Eye (tissue), 1 donor: ENCODE data around the gene KDELR1.

Source experiments
- DNase-seq: peaks from one replicate; pipeline ENCODE4 v3.0.0-alpha.2; 2015

The KDELR1 gene

DNA sequence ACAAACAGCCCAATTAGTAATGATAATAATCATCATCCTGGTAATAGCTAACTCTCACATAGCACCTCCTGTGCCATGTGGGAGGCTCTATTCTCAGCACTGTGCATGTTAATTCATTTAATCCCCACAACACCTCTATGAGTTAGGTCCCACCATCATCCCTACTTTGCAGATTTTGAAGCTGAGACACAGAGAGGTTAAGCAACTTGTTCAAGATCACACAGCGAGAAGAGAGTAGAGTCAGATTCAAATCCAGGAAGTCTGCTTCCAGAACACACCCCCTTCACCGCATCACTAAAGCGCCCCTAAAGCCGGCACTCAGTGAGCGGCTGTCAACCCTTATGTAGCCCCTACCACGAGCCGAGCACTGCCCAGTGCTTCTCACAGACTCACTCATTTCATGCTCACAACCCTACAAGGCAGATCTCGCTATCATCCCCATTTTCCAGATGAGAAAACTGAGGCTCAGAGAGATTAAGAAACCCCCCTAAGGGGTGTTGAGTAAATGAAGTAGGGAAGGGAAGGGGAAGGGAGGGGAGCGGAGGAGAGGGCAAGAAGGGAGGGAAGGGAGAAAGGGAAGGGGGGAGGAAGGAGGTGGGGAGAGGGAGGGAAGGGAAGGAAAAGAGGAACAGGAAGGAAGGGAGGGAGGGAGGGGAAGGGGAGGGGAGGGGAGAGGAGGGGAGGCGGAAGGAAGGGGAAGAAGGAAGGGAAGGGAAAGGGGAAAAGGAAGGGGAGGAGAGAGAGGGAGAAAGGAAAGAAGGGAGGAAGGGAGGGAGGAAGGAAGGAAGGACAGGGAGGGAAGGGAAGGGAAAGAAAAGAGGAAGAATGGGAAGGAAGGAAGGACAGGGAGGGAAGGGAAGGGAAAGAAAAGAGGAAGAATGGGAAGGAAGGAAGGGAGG is 49.6 kb downstream of the KDELR1 start:
- no peak for DNase-seq

DNA sequence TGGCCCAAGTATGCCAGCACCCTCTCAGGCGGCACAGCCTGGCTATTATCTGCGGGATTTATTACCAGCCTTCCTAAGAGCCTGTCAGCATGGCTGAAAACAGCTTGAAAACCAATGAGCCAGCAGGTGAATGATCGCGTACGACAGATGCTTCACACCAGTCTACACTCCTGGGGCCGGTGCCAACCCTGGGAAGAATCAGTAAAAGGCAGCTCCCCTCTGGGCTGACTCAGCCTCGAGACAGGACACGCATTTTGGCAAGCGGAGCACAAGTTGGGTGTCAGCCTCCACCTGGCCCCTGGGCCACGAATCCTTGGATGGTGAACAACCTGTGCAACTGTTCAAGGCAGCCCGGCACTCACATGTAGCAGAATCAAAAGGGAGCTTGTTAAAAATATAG is 50.4 kb downstream of the KDELR1 start:
- DNase-seq, result peak; percentile 53

DNA sequence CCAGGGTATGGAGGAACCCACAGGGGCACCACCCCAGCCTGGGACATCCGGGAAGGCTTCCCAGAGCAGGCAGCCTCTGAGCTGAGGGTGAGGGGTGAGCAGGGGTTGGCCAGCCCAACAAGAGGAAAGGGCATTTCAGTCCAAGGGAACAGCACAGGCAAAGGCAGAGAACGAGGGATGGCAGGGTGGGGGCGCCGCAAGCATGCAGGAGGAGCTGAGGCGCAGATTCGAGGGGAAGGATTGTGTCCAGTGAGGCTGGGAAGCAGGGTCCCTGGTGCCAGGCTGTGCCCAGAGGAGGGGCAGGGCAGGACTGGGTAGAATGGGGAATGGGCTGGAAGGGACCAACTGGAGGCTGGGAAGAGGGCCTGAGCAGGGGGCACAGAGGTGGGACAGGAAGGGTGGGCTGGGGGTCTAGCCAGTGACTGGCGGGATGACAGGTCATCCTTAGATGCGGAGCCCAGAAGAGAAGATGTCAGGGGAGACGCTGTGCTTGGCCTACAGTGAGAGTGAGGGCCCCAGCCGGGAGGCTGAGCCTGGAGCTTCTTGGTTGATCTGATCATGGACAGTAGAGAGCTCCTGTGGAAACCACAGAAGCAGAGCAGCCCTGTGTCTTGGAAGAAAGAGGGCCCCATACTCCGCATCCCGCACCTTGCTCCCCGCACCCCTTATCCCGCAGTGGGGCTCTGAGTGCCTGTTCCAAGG is 52.4 kb downstream of the KDELR1 start:
- no peak for DNase-seq

DNA sequence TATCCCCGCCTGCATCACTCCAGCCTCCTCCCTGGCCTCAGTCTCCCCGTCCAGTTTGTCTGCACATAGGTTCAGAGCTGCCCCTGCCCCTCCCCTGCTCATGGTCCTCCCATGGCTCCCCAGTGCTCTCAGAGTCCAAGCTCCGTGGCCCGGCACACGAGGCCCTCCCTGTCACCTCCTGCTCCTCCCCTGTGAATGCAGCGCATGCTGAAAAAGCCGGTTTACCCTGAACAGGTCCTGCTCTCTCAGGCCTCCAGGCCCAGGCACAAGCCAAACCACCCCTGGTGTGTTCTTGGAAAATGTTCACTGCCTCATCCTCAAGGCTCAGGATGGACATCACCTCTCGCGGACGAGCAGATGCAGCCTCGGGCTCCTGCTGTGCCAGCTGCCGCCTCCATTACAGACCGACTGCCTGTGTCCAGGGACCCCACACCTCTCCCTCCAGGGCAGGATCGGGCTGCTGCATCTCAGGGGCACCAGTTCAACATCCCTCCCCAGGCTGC is 53.0 kb downstream of the KDELR1 start:
- DNase-seq, result no peak

DNA sequence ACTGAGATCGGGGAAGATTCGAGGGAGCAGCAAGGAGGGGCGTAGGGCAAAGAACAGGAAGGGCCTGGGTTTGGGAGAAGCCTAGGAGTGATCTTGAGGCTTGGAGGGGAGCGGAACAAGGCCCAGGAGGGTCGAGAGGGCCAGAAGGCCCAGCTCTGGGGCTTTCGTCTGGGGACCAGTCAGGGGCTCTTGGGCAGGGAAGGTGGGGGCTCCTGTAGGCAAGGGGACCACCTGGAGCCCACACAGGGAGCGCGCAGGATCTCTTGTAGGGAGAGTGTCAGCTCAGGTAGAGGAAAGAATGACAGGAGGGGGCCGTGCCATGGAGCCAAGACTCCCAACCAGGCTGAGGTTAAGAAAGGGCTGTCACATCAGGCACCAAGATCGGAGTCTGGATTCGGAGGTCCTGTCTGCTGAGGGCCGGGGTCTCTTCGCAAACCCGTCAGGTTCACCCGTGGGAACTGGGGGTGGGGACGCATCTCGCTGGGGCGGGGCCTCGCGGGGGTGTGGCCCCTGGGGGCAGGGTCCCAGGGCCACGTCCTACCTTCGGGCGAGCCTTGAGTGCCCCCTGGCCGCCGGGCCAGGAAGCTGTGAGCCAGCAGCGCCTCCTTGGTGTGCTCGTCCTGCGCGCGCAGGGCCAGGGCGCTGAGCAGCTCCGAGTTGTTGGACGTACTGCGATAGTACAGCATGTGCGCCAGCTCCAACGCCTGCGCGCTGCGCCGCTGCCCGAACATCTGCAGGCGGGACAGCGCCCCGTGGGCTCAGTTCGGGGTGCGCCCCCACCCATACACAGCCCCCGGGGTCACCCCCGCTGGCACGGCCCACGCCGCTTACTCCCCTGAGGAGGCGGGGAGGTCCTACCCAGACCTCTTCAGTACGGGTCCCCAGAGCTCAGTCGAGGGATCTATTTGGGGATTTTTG is 57.6 kb downstream of the KDELR1 start:
- DNase-seq, result peak; percentile 90

DNA sequence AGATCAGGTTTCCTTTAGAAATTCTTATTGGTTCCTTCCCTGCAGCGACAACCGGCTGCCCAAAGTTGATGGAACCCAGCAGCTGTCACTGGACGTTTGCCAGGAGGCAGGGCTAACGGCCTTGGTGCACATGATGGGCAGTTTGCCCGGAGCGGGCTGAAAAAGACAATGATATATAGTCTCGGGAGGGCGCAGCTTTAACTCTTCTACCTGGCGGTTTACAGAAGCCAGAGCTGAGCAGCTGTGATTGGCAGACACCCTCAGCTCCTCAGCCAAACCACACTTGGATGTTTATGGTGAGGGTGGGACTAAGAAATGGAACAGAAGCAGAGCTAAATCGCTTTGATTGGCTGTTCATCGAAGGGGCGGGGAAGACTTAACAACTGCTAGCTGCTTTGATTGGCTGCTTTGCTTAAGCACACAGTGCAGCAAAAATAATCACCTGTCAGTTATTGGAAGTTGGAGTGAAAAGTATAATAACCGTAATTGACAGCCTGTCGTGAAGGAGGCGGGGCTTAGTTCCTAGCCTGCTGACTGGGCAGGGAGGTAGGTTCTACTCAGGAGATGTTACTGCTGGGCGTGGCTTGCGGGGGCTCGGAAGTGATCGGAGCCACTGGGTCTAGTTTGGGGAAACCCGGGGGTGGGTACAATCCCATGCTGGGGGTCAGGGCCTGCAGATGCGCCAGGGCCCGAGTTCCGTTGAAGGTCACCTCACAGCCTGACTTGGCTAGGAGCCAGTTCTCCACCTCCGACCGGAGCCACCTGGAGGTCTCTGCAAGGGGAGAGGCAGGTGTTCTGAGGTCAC is 58.5 kb downstream of the KDELR1 start:
- DNase-seq, result peak; percentile 97
